A549 treated with CpdA at 1 μM for 4 hours (cell line): ENCODE data around the gene USP50. TPM values are rescaled to one million over a fixed set of nuclear protein-coding genes. Genes with fewer than 3 reads are reported as not detected.

Experiments
- total RNA-seq: library from RNA; stranded (reverse); fragments of 200-300 nt; extraction: Qiagen RNA extraction; gene quantifications from 5 replicates; pipeline ENCODE4 v1.2.3, GENCODE V29; 2022; ENCODE audit warnings: low read depth

USP50 gene
- 0.43 TPM in 1 of 5 replicates, not detected in the others for total RNA-seq

DNA sequence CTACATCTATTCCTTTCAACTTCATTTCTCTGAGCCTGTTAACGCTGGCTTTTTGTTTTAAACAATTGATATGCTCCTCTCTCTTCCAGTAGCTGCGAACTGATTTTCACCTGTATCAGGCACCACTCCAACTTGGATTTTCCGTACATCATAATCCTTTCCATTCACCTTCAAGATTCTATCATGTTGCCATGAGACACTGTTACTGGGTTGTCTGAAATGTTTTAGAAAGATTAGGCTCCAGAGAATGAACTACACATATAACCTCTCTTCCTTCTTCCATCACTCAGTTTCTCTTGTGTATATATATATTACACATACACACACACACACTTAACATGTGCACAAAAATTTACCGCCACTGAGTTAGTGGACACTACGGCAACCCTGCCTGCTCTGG is at the start of gene USP50:
Gene USP50, minus strand, starts transcription at position 101 of the 400 bp plus-strand sequence. CDS start 141 bp downstream, outside the sequence.

Other genes with a start within 250 kb of the USP50 start
- gene GABPB1, start 191.5 kb downstream of the USP50 start, total RNA-seq, result 27.8 to 33.3 TPM (median 30.6 TPM) in 5 replicates
- gene USP8, start 122.3 kb downstream of the USP50 start, total RNA-seq, result 38.4 to 52.1 TPM (median 41.3 TPM) in 5 replicates
- gene TRPM7, start 140.1 kb upstream of the USP50 start, total RNA-seq, result 21.4 to 30.7 TPM (median 24.5 TPM) in 5 replicates
- gene SPPL2A, start 219.0 kb upstream of the USP50 start, total RNA-seq, result 86.8 to 99.4 TPM (median 94.7 TPM) in 5 replicates